ENCODE data around the gene TRPC4AP. TPM values are rescaled to one million over a fixed set of nuclear protein-coding genes. Genes with fewer than 3 reads are reported as not detected.

TRPC4AP gene
- total and polyA plus RNA-seq, 2 of the 8 experiments (the other 6 are each of a cell fraction or from before 2014, with no cell fraction given): 73.1 to 74.8 TPM

DNA sequence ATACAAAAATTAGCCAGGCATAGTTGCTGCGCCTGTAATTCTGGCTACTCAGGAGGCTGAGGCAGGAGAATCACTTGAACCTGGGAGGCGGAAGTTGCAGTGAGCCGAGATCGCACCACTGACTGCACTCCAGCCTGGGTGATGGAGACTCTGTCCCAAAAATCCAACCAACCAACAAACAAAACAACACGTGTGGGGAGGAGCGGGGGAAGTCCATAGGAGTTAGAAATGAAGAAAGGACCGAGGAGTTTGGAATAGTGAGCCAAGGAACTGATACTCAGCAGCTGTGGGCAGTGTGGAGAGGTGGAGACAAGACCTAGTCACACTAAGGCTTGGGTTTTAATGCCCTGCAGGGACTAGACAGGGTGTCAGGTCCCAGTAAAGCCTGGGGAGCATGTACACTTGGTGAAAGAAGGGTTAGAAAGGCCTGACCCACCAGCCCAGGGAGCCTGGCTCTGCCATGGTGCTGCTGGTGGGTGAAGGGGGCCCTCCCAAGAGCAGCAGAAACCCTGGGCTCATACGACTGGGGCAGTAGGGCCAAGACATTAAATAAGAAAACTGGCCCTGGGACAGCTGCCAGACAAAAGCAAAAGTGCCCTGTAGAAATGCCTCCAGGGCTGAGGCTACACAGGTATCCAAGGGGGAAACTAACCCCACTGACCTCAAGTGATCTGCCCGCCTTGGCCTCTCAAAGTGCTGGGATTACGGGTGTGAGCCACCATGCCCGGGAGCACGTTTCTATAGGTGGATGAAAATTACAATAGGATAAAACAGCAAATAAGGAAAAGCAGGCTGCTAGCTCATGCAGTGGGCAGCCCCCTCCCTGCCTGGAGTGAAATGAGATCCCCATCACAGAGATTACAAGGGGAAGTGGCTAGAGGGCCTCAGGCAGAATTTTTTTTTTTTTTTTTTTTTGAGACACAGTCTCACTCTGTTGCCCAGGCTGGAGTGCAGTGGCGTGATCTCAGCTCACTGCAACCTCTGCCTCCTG lies 78.9 kb downstream of the TRPC4AP start:
- Histone ChIP-seq H4K8ac (ENCODE audit: extremely low read depth, insufficient read depth, low read length) (no peak overlapping the region), H3K23ac (ENCODE audit: insufficient read length) (no peak overlapping the region), H3K4ac (replicated peaks; ENCODE audit: insufficient read length, low read depth, low read length) (no peak overlapping the region), H4K91ac (replicated peaks; ENCODE audit: insufficient read length, low read length) (no peak overlapping the region), H3K79me1 (ENCODE audit: low read depth, low read length) (no peaks in the 10 kb centered on the region; the same call in 1 of the 2 replicates), H3K79me2 (ENCODE audit: control insufficient read depth in 1 of 2, insufficient read depth in 2 of 2, low read length in 2 of 2) (no peaks in the 10 kb centered on the region), H3K27me3 (replicated peaks in 1 of 4; ENCODE audit: control insufficient read depth in 3 of 4, extremely low read depth in 1 of 4, insufficient read depth in 3 of 4, low read length in 3 of 4) (no peaks in the 10 kb centered on the region), H3K18ac (ENCODE audit: extremely low read depth, low read length) (no peak overlapping the region), H3K9ac (replicated peaks in 1 of 4; ENCODE audit: extremely low read depth in 1 of 4, low read depth in 3 of 4, low read length in 3 of 4) (no peak overlapping the region), H3K36me3 (ENCODE audit: control insufficient read depth in 2 of 4, insufficient read depth in 4 of 4, low read length in 3 of 4) (peaks cover 15 to 70% (median 41%) of the 10 kb centered on the region in 4 experiments), H2BK5ac (ENCODE audit: low read depth, low read length) (no peak overlapping the region), H3K4me2 (ENCODE audit: insufficient read depth in 1 of 2, low read depth in 2 of 2, low read length in 2 of 2) (no peak overlapping the region), H3K27ac (ENCODE audit: low read depth, low read length) (no peak overlapping the region), H2BK20ac (ENCODE audit: low read length) (no peak overlapping the region), H2BK15ac (ENCODE audit: low read length) (no peak overlapping the region), H3K4me1 (replicated peaks in 1 of 4; ENCODE audit: control insufficient read depth in 3 of 4, insufficient read depth in 4 of 4, low read length in 3 of 4) (0 out of 7 replicates have a peak, but pooled peaks cover 0 to 2% (median 0%) of the 10 kb centered on the region in 4 experiments), H3K14ac (ENCODE audit: insufficient read length) (no peak overlapping the region), H4K5ac (ENCODE audit: insufficient read length, low read depth, low read length) (no peak overlapping the region), H2AK5ac (ENCODE audit: low read depth, low read length) (no peak overlapping the region), H2BK120ac (replicated peaks; ENCODE audit: low read depth, low read length) (no peak overlapping the region), H4K20me1 (replicated peaks in 1 of 2; ENCODE audit: control insufficient read depth in 1 of 2, insufficient read depth in 2 of 2, low read length in 2 of 2) (peaks cover 2 to 15% of the 10 kb centered on the region in 2 experiments), H3K9me3 (ENCODE audit: insufficient read depth in 2 of 2, low read depth in 1 of 2, low read length in 1 of 2) (no peaks in the 10 kb centered on the region), H2BK12ac (ENCODE audit: low read depth, low read length) (no peak overlapping the region), H3K56ac (replicated peaks; ENCODE audit: insufficient read length, low read depth, low read length) (no peak overlapping the region), H3K4me3 (ENCODE audit: extremely low read depth in 1 of 4, insufficient read depth in 2 of 4, low read depth in 3 of 4, low read length in 4 of 4) (no peak overlapping the region), H2AFZ (ENCODE audit: low read length) (no peak overlapping the region), H3K23me2 (ENCODE audit: low read depth, low read length) (no peaks in the 10 kb centered on the region)
- CTCF ChIA-PET (ENCODE audit: partially characterized antibody): interaction anchor here (9.9 kb wide), 1 partner anchor 12 kb away, joined by 44 read pairs; no protein-coding TSS in a partner anchor
- FAIRE-seq: no peak
- POLR2A ChIA-PET (ENCODE audit: partially characterized antibody): interaction anchor here (0.6 kb wide), 1 partner anchor 1005 kb away, joined by 3 read pairs; no protein-coding TSS in a partner anchor
- WGBS, 2 experiments (ENCODE audit: extremely low coverage in 1 of 2, insufficient coverage in 1 of 2, insufficient read length in 1 of 2, insufficient replicate concordance in 2 of 2, low coverage in 1 of 2, low lambda C conversion rate in 2 of 2, missing lambda C conversion rate in 1 of 2): 94% methylated on average over 13 of the region's 13 CpGs; no CpG with 5 or more reads in 1 of the 2 experiments
- DNase-seq (ENCODE audit: low read depth in 1 of 2, low spot score in 2 of 2): no peak
- TF ChIP-seq SIX5 (IDR thresholded peaks at IDR 0.05; ENCODE audit: low read depth, low read length) (no peak), MAFK (IDR thresholded peaks at IDR 0.05; ENCODE audit: low read depth, low read length) (no peak), POLR2A (IDR thresholded peaks at IDR 0.05; ENCODE audit: control extremely low read depth in 1 of 2, low read depth in 2 of 2, low read length in 2 of 2) (no peak), CBX5 (IDR thresholded peaks at IDR 0.05; ENCODE audit: low read depth, low read length) (no peak), SP4 (IDR thresholded peaks at IDR 0.05; ENCODE audit: low read length) (no peak), NRF1 (IDR thresholded peaks at IDR 0.05; ENCODE audit: low read depth, low read length) (no peak), CREB1 (IDR thresholded peaks at IDR 0.05) (no peak), TAF7 (optimal IDR thresholded peaks at IDR 0.05; ENCODE audit: borderline replicate concordance, low read depth, low read length) (no peak), RNF2 (IDR thresholded peaks at IDR 0.05; ENCODE audit: borderline replicate concordance, low read depth, low read length, missing control alignments, poor library complexity, severe bottlenecking) (no peak)

Measured in H1 (cell line).